Measurements from ENCODE around the gene PAX1. TPM values are rescaled to one million over a fixed set of nuclear protein-coding genes. Genes with fewer than 3 reads are reported as not detected.
A peak's percentile ranks its signal among the peaks of the same experiment; 100 is the strongest.

Gene PAX1
- total and polyA plus RNA-seq, 7 experiments from 2014 or later, result not detected

DNA sequence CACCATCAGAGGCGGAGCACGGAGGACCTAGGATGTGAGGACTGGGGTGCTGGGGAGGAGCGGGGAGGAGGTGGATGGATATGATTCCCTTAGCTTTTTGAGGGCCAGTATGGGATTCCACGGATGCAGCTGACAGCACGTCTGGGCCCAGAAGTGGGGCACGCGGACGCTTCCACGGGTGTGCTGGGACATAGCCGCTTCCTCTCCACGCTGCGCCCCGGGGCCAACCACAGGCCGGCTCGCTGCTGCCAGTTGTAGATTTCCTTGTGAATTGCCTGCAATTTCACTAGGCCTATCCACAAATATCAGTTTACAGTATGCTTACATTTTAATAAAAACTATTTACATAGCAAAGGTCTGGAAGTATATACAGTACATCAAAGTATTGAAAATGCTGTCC, 23.9 kb downstream of the PAX1 start:
- intact Hi-C loops (cut with micrococcal nuclease), result no loop called here
- CTCF ChIA-PET, result no interaction called here
- no peak for DNase-seq
- no peaks in the 10 kb centered on the region for H3K27me3 ChIP-seq (ENCODE audit: control insufficient read depth in 2 of 2, insufficient read depth in 2 of 2, low read length in 2 of 2)
- H3K4me3 ChIP-seq (ENCODE audit: low read length), result no peak overlapping the region
- no peaks in the 10 kb centered on the region for H3K9me3 ChIP-seq (ENCODE audit: control insufficient read depth in 2 of 3, low read length in 3 of 3)
- no peak overlapping the region for H3K27ac Mint-ChIP-seq
- H3K4me3 Mint-ChIP-seq, result no peak overlapping the region
- ATAC-seq, result no peak
- peaks cover 0 to 3% (median 0%) of the 10 kb centered on the region in 11 donors for H3K9me3 Mint-ChIP-seq
- H3K4me1 Mint-ChIP-seq, result no peaks in the 10 kb centered on the region
- H3K27me3 Mint-ChIP-seq, result peaks cover 0 to 6% (median 3%) of the 10 kb centered on the region in 5 donors
- H3K36me3 ChIP-seq (ENCODE audit: control insufficient read depth in 2 of 3, insufficient read depth in 3 of 3, low read length in 3 of 3), result no peaks in the 10 kb centered on the region
- H3K4me1 ChIP-seq (ENCODE audit: control insufficient read depth in 2 of 2, insufficient read depth in 2 of 2, low read length in 2 of 2), result no peaks in the 10 kb centered on the region
- POLR2A ChIA-PET, result no interaction called here
- H3K27ac ChIP-seq (ENCODE audit: low read depth, low read length), result no peak overlapping the region
- no peaks in the 10 kb centered on the region for H3K36me3 Mint-ChIP-seq

DNA sequence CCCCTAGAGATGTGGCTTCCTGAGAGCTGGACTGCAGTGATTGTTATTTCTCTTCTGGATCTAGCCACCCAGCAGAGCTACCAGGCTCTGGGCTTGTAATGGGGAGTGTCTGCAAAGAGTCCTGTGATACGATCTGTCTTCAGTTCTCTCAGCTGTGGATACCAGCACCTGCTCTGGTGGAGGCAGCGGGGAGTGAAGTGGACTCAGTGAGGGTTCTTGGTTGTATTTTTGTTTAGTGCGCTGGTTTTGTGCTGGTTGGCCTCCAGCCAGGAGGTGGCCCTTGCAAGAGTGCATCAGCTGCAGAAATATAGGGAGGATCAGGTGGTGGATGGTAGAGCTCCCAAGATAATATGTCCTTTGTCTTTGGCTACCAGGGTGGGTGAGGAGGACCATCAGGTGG, 33.7 kb downstream of the PAX1 start:
- ATAC-seq (no peak), DNase-seq (no peak)
- Mint-ChIP-seq H3K4me1 (no peaks in the 10 kb centered on the region), H3K27ac (peak overlapping the region in 1 of 9 donors; percentile 68), H3K27me3 (peaks cover 0 to 11% (median 0%) of the 10 kb centered on the region in 5 donors), H3K4me3 (no peak overlapping the region), H3K9me3 (peaks cover 0 to 20% (median 2%) of the 10 kb centered on the region in 11 donors), H3K36me3 (no peaks in the 10 kb centered on the region)
- Histone ChIP-seq H3K27me3 (ENCODE audit: control insufficient read depth in 2 of 2, insufficient read depth in 2 of 2, low read length in 2 of 2) (no peaks in the 10 kb centered on the region), H3K9me3 (ENCODE audit: control insufficient read depth in 2 of 3, low read length in 3 of 3) (no peaks in the 10 kb centered on the region), H3K4me1 (ENCODE audit: control insufficient read depth in 2 of 2, insufficient read depth in 2 of 2, low read length in 2 of 2) (no peaks in the 10 kb centered on the region), H3K27ac (ENCODE audit: low read depth, low read length) (no peak overlapping the region), H3K36me3 (ENCODE audit: control insufficient read depth in 2 of 3, insufficient read depth in 3 of 3, low read length in 3 of 3) (no peaks in the 10 kb centered on the region), H3K4me3 (ENCODE audit: low read length) (no peak overlapping the region)
- intact Hi-C loops (cut with micrococcal nuclease), result no loop called here
- ChIA-PET POLR2A (no interaction called here), CTCF (no interaction called here)

DNA sequence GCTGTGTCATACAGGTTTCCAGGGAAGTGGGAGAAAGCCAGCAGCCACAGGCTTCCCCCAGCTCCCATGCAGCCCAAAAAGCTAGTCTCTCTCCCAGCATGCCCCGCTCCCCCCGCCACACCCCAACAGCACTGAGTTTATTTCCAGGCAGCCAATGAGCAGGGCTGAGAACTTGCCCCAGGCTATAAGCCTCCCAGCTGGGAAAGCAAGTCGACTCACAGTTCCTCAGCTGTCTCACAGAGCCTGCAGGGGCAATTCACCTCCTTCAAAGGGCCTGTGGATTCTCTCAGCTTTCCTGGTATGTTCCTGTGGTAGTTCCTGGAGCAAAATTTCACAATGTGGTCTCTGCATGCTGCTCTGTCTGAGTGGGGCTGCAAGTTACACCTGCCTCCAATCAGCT, 34.2 kb downstream of the PAX1 start:
- H3K27me3 ChIP-seq (ENCODE audit: control insufficient read depth in 2 of 2, insufficient read depth in 2 of 2, low read length in 2 of 2), result no peaks in the 10 kb centered on the region
- no peak overlapping the region for H3K27ac Mint-ChIP-seq
- ATAC-seq, result no peak
- no peaks in the 10 kb centered on the region for H3K36me3 ChIP-seq (ENCODE audit: control insufficient read depth in 2 of 3, insufficient read depth in 3 of 3, low read length in 3 of 3)
- no peak overlapping the region for H3K27ac ChIP-seq (ENCODE audit: low read depth, low read length)
- POLR2A ChIA-PET, result no interaction called here
- H3K9me3 ChIP-seq (ENCODE audit: control insufficient read depth in 2 of 3, low read length in 3 of 3), result no peaks in the 10 kb centered on the region
- H3K27me3 Mint-ChIP-seq, result peaks cover 0 to 11% (median 0%) of the 10 kb centered on the region in 5 donors
- H3K4me3 ChIP-seq (ENCODE audit: low read length), result no peak overlapping the region
- H3K4me1 ChIP-seq (ENCODE audit: control insufficient read depth in 2 of 2, insufficient read depth in 2 of 2, low read length in 2 of 2), result no peaks in the 10 kb centered on the region
- no peaks in the 10 kb centered on the region for H3K36me3 Mint-ChIP-seq
- DNase-seq, result no peak
- peaks cover 0 to 15% (median 3%) of the 10 kb centered on the region in 11 donors for H3K9me3 Mint-ChIP-seq
- intact Hi-C loops (cut with micrococcal nuclease), result no loop called here
- CTCF ChIA-PET, result no interaction called here
- H3K4me1 Mint-ChIP-seq, result no peaks in the 10 kb centered on the region
- no peak overlapping the region for H3K4me3 Mint-ChIP-seq

DNA sequence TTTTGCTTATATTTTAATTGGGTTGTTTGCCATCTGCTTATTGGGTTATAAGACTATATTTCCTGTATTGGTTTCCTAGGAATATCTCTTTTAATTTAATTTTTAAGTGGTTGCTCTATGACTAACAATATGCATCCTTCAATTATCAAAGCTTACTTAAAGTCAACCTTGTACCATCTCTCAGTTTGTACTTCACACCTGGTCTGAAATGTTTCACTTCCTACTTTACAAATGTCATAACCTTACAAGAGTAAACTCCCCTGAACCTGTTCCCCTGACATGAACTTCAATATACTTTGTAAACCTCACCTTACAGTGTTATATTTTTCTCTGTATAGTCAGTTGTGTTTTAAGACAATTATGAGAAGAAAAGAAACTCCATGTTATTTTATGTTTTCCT, 35.8 kb downstream of the PAX1 start:
- no peaks in the 10 kb centered on the region for H3K27me3 ChIP-seq (ENCODE audit: control insufficient read depth in 2 of 2, insufficient read depth in 2 of 2, low read length in 2 of 2)
- POLR2A ChIA-PET, result no interaction called here
- H3K4me1 Mint-ChIP-seq, result no peaks in the 10 kb centered on the region
- H3K27me3 Mint-ChIP-seq, result peaks cover 0 to 11% (median 0%) of the 10 kb centered on the region in 5 donors
- H3K4me1 ChIP-seq (ENCODE audit: control insufficient read depth in 2 of 2, insufficient read depth in 2 of 2, low read length in 2 of 2), result no peaks in the 10 kb centered on the region
- H3K36me3 ChIP-seq (ENCODE audit: control insufficient read depth in 2 of 3, insufficient read depth in 3 of 3, low read length in 3 of 3), result no peaks in the 10 kb centered on the region
- no peaks in the 10 kb centered on the region for H3K36me3 Mint-ChIP-seq
- H3K4me3 Mint-ChIP-seq, result no peak overlapping the region
- ATAC-seq (no peak), DNase-seq (no peak)
- no peaks in the 10 kb centered on the region for H3K9me3 ChIP-seq (ENCODE audit: control insufficient read depth in 2 of 3, low read length in 3 of 3)
- CTCF ChIA-PET, result no interaction called here
- no peak overlapping the region for H3K4me3 ChIP-seq (ENCODE audit: low read length)
- no peak overlapping the region for H3K27ac ChIP-seq (ENCODE audit: low read depth, low read length)
- H3K9me3 Mint-ChIP-seq, result peaks cover 0 to 14% (median 4%) of the 10 kb centered on the region in 11 donors
- H3K27ac Mint-ChIP-seq, result no peak overlapping the region
- intact Hi-C loops (cut with micrococcal nuclease), result no loop called here

DNA sequence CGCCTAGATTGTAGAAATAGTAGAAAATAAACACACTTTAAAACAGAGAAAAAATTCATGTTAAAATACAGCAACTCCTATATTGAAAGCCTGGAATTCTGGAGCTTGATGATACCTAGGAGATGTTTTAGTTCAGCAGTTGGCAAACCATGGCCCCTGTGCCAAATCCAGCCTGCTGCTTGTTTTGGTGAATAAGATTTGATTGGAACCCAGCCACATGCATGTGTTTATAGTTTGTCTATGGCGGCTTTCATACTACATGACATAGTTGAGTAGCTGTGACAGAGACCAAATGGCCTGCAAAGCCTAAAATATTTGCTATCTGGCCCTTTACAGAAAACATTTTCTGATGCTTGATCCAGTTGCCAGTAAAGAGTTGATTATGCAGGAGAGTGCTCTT, 57.2 kb downstream of the PAX1 start:
- H3K4me3 ChIP-seq (ENCODE audit: low read length), result no peak overlapping the region
- intact Hi-C loops (cut with micrococcal nuclease), result no loop called here
- Mint-ChIP-seq H3K27ac (no peak overlapping the region), H3K9me3 (peaks cover 0 to 15% (median 2%) of the 10 kb centered on the region in 11 donors), H3K4me1 (no peaks in the 10 kb centered on the region), H3K27me3 (peaks cover 0 to 8% (median 0%) of the 10 kb centered on the region in 5 donors), H3K4me3 (no peak overlapping the region), H3K36me3 (no peaks in the 10 kb centered on the region)
- ATAC-seq, result no peak
- no peak overlapping the region for H3K27ac ChIP-seq (ENCODE audit: low read depth, low read length)
- POLR2A ChIA-PET, result no interaction called here
- no peaks in the 10 kb centered on the region for H3K36me3 ChIP-seq (ENCODE audit: control insufficient read depth in 2 of 3, insufficient read depth in 3 of 3, low read length in 3 of 3)
- no peak for DNase-seq
- no peaks in the 10 kb centered on the region for H3K4me1 ChIP-seq (ENCODE audit: control insufficient read depth in 2 of 2, insufficient read depth in 2 of 2, low read length in 2 of 2)
- CTCF ChIA-PET, result no interaction called here
- H3K27me3 ChIP-seq (ENCODE audit: control insufficient read depth in 2 of 2, insufficient read depth in 2 of 2, low read length in 2 of 2), result no peaks in the 10 kb centered on the region
- H3K9me3 ChIP-seq (ENCODE audit: control insufficient read depth in 2 of 3, low read length in 3 of 3), result no peaks in the 10 kb centered on the region

DNA sequence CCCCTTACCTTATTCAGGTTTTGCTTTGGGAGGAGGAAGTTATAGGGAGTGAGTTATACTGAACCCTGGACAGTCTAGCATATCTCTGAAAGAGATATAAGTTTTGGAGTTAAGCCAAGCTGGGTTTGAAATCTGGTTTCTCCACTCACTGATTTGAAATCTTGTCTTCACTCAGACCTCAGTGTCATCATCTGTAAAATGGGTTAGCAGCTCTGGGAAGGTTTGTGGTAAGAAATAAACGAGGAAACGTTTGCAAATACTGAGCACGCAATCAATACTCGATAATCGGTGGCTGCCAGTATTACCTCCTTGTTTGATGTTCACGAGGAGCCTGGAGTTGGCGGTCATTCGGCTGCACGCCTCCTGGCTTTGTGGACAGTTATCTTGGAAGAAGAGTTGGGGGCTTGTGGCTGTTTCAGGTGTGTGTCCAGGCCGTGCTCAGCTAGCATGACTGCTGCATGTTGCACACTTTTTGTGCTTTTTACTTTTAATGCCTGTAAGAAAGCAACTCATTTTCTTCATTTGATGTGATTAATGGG, 61.8 kb downstream of the PAX1 start:
- Histone ChIP-seq H3K4me3 (ENCODE audit: low read length) (no peak overlapping the region), H3K4me1 (ENCODE audit: control insufficient read depth in 2 of 2, insufficient read depth in 2 of 2, low read length in 2 of 2) (no peaks in the 10 kb centered on the region), H3K27ac (ENCODE audit: low read depth, low read length) (no peak overlapping the region), H3K27me3 (ENCODE audit: control insufficient read depth in 2 of 2, insufficient read depth in 2 of 2, low read length in 2 of 2) (peaks cover 0 to 3% of the 10 kb centered on the region in 2 donors), H3K9me3 (ENCODE audit: control insufficient read depth in 2 of 3, low read length in 3 of 3) (no peaks in the 10 kb centered on the region), H3K36me3 (ENCODE audit: control insufficient read depth in 2 of 3, insufficient read depth in 3 of 3, low read length in 3 of 3) (no peaks in the 10 kb centered on the region)
- peaks cover 0 to 13% (median 0%) of the 10 kb centered on the region in 11 donors for H3K9me3 Mint-ChIP-seq
- H3K4me3 Mint-ChIP-seq, result no peak overlapping the region
- H3K36me3 Mint-ChIP-seq, result no peaks in the 10 kb centered on the region
- ChIA-PET CTCF (no interaction called here), POLR2A (no interaction called here)
- H3K27me3 Mint-ChIP-seq, result peaks cover 0 to 12% (median 3%) of the 10 kb centered on the region in 5 donors
- no peak for ATAC-seq
- intact Hi-C loops (cut with micrococcal nuclease), result no loop called here
- DNase-seq, result no peak
- no peaks in the 10 kb centered on the region for H3K4me1 Mint-ChIP-seq
- no peak overlapping the region for H3K27ac Mint-ChIP-seq

DNA sequence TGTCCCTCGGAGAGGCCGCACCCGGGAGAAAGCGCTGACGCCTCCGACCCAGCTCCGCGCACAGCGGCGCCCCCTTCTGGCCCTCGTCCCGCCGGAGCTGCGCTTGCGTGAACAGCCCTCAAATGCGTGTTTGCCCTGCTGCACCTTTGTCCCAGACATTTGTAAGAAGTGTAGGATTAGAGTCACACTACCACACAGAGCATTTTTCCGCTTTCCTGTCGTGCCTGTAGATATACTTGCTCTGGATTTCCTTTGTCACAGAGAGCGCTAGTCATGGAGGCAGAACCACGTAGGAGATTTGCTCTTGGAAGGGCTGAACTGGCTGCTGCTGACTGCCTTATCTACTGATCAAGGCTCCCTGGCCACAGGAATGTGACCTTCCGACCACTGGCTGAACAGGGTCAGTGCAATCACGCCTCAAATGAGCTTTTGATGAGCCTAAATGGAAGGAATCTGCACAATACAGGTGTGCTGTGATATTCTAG, 62.3 kb downstream of the PAX1 start:
- Histone ChIP-seq H3K36me3 (ENCODE audit: control insufficient read depth in 2 of 3, insufficient read depth in 3 of 3, low read length in 3 of 3) (no peaks in the 10 kb centered on the region), H3K27ac (ENCODE audit: low read depth, low read length) (no peak overlapping the region), H3K4me3 (ENCODE audit: low read length) (no peak overlapping the region), H3K27me3 (ENCODE audit: control insufficient read depth in 2 of 2, insufficient read depth in 2 of 2, low read length in 2 of 2) (peaks cover 0 to 3% of the 10 kb centered on the region in 2 donors), H3K9me3 (ENCODE audit: control insufficient read depth in 2 of 3, low read length in 3 of 3) (no peaks in the 10 kb centered on the region), H3K4me1 (ENCODE audit: control insufficient read depth in 2 of 2, insufficient read depth in 2 of 2, low read length in 2 of 2) (no peaks in the 10 kb centered on the region)
- Mint-ChIP-seq H3K9me3 (peaks cover 0 to 13% (median 0%) of the 10 kb centered on the region in 11 donors), H3K4me1 (no peaks in the 10 kb centered on the region), H3K36me3 (no peaks in the 10 kb centered on the region), H3K27ac (no peak overlapping the region), H3K4me3 (no peak overlapping the region), H3K27me3 (peaks cover 0 to 12% (median 3%) of the 10 kb centered on the region in 5 donors)
- no peak for DNase-seq
- ChIA-PET POLR2A (no interaction called here), CTCF (no interaction called here)
- ATAC-seq, result no peak
- intact Hi-C loops (cut with micrococcal nuclease), result no loop called here

Data from naive thymus-derived CD4-positive, alpha-beta T cell (primary cell).